GM19043 (cell line): ENCODE results near the gene JAG2.
"Not testable (repeated sequence)": the region's sequence is repeated elsewhere in the genome, so short reads cannot be mapped to it uniquely, and the experiment has no call there.

Source experiments
- ATAC-seq: cut with Tn5 transposase; IDR thresholded peaks from one replicate; pipeline ENCODE4 v1.9.1; 2021; ENCODE audit warnings: low read depth; ENCODE audit not compliant: unreplicated experiment

Gene JAG2

GRCh38 chr14:105123981-105124765, 44.4 kb downstream of the JAG2 start:
- ATAC-seq, result no peak

DNA sequence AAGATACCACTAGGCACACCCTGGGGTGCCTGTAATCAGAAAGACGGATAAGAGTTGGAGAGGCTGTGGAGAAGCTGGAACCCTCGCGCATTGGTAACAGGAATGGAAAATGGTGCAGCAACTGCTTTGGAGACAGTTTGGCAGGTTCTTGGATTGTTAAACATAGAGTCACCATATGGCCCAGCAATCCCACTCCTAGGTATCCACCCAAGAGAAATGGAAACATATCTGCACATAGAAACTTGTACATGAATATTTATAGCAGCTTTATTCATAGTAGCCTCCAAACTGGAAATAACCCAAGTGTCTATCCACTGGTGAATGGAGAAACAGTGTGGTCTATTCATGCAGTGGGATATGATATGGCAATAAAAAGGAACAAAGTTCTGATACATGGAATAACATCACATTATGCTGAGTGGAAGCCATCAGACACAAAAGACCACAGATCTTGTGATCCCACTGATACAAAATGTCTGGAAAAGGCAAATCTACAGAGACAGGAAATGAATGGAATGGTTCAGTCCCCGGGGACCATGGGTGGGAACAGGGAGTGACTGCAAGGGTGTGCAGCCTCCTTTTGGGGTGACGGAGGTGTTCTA, 45.4 kb downstream of the JAG2 start:
- ATAC-seq, result no peak

DNA sequence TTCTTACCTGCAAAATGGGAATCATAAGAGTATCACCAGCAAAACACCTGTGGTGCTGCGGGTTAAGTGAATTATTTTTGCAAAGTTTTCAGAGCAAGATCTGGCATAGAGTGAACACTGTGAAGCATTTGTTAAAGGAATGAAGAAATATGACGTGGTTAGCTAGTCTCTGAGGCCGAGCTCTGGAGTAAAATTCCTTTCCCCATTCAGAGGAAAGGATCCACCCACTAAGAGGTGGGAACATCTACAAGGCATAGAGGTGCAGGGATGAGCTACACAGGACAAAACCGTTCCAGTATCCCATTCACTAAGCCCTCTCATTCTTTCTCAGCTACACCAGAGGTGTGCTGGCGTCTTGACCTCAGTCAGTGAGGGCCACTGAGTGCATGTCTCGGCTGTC, 48.5 kb downstream of the JAG2 start:
- ATAC-seq, result no peak

DNA sequence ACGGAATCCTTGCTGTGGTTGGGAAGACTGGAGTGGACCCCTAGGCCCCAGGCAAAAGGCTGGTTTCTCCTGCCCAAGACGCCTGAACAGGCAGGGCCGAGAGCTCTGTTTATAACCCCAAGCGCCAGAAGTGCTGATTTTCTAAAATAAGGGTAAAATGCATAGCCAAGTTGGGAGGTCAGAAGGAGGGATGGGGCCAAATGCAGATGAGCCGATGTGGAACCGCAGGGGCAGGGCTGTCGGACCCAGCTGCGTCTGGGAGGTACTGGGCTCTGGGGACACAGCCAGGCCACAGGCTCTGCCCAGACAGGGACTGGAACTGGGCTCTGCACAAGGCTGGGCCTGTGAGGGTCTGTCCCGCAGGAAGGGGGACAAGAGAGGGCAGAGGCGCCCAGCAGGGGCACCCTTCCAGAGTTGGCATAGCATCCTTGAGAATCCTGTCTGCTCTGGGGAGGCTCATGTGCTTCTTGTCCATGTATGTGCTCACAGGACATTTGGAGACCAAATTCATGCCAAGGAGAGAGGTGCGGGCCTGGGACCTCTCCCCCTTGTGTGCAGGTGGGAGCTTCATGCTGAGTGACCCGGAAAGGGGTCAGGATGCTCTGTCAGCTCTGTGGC, 49.1 kb downstream of the JAG2 start:
- ATAC-seq, result no peak

- no peak for ATAC-seq
These were observed 49.7 kb downstream of the JAG2 start for GRCh38 chr14:105118646-105119407.

- ATAC-seq, result no peak
These were observed 50.7 kb downstream of the JAG2 start for GRCh38 chr14:105117710-105118385.

- no peak for ATAC-seq
These were observed 51.3 kb downstream of the JAG2 start for GRCh38 chr14:105117257-105117646.

- no peak for ATAC-seq
These were observed 51.9 kb downstream of the JAG2 start for GRCh38 chr14:105116451-105117256.

- not testable (repeated sequence) for ATAC-seq
These were observed 59.3 kb downstream of the JAG2 start for GRCh38 chr14:105109243-105109642.

DNA sequence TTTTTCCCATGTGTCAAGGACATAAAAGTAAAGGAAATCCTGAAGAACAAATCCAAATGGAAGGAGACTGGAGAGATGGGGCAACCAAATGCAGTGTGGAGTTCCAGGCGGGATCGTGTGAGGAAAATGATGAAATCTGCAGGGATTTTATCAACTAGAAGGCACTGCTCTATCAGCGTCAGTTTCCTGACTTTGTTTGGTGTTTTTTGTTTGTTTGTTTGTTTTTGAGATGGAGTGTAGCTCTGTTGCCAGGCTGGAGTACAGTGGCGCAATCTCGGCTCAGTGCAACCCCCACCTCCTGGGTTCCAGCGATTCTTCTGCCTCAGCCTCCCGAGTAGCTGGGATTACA, 60.1 kb downstream of the JAG2 start:
- ATAC-seq, result no peak

DNA sequence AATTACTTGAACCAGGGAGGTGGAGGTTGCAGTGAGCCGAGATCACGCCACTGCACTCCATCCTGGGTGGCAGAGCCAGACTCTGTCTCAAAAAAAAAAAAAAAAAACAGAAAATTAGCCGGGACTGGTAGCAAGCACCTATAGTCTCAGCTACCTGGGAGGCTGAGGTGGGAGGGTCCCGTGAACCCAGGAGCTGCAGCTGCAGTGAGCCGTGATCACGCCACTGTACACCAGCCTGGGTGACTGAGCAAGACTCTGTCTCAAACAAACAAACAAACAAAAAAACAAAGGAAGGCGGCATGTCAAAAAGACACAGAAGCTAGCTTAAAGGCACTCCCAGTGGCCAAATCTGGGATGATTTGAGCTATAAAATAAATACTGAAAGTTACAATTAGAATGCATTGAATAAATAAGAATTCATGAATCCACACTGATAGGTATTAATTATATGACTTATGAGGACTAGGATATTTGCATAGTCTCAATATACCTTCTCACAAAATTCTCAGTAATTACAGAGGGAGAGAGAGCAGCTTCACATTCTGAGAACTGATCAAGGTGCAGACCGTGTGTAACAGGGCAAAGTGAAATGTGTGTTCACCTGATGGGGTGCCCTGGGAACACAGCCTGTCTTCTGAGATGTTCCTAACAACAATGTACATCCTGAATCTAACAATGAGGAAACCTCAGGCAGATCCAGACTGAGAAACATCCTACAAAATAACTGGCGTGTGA, 60.6 kb downstream of the JAG2 start:
- ATAC-seq, result no peak

DNA sequence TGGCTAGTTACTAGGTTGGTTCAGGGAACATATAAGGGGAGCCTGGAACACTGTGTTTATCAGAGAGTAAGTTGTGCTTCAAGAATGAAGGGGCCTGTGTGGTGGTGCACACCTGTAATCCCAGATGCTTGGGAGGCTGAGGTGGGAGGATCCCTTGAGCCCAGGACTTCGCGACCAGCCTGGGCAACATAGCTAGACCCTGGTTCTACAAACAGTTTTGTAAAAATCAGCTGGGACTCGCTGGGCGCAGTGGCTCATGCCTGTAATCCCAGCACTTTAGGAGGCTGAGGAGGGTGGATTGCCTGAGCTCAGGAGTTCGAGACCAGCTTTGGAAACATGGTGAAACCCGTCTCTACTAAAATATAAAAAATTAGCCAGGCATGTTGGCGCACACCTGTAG, 61.2 kb downstream of the JAG2 start:
- ATAC-seq, result no peak

GRCh38 chr14:105105158-105105557, 63.4 kb downstream of the JAG2 start:
- no peak for ATAC-seq

GRCh38 chr14:105102893-105103292, 65.7 kb downstream of the JAG2 start:
- no peak for ATAC-seq

GRCh38 chr14:105102361-105102870, 66.2 kb downstream of the JAG2 start:
- no peak for ATAC-seq

GRCh38 chr14:105100910-105101309, 67.7 kb downstream of the JAG2 start:
- no peak for ATAC-seq

- ATAC-seq, result no peak
These were observed 68.8 kb downstream of the JAG2 start for GRCh38 chr14:105099778-105100177.

DNA sequence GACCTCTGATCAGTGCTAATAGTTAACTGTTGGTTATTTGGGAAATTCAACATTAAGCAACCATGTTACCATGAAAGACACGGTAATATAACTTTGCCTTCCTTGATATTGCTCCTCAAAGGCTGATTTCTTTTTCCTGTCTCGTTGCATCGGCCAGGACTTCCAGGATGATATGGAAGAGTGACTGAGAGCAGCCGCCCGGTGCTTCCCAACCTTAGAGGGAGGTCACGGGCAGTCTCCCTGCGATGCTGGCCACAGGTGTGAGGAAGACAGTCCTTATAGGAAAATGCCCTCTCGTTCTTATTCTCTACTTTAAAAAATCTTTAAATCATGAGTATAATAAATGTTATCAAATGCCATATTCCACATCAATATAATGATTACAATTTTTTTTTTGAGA, 70.3 kb downstream of the JAG2 start:
- no peak for ATAC-seq

GRCh38 chr14:105097794-105098127, 70.8 kb downstream of the JAG2 start:
- ATAC-seq, result no peak
